Measurements from ENCODE around the gene SLC52A3.

SLC52A3 gene

DNA sequence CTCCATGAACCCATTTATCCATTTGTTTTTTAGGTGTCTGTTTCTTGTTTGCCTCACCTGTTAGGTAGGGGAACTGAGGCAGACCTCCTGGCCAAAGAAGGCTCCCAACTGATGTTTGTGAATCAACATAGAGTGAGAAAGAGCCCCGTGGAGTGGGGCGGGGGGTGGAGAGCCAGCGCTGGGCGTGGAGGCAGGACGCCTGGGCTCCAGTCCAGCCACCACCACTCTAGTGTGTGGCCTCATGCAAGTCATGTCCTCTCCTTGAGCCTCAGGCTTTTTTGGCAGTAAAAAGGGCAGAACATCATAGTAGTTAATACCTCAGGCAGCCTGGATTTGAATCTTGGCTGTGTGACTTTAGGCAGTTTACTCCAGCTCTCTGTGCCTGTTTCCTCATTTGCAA lies 50.5 kb downstream of the SLC52A3 start:
- Histone ChIP-seq H3K9ac (ENCODE audit: low read length) (no peak overlapping the region), H3K36me3 (ENCODE audit: insufficient read depth, low read length) (no peaks in the 10 kb centered on the region), H3K9me2 (ENCODE audit: low read depth, low read length) (no peaks in the 10 kb centered on the region), H3K4me1 (ENCODE audit: insufficient read depth, low read length, severe bottlenecking) (no peaks in the 10 kb centered on the region), H3K27ac (ENCODE audit: low read depth, low read length, poor library complexity, severe bottlenecking) (no peak overlapping the region), H2AFZ (ENCODE audit: low read length) (no peak overlapping the region), H3K9me3 (ENCODE audit: low read length) (peaks cover 6% of the 10 kb centered on the region), H3K4me2 (ENCODE audit: low read length) (no peak overlapping the region), H3K4me3 (ENCODE audit: low read depth, low read length, poor library complexity, severe bottlenecking) (no peak overlapping the region), H3K79me2 (ENCODE audit: insufficient read depth, low read length) (no peaks in the 10 kb centered on the region), H3F3A (ENCODE audit: insufficient read depth, low read length) (no peaks in the 10 kb centered on the region), H3K27me3 (ENCODE audit: insufficient read depth, low read length) (no peaks in the 10 kb centered on the region), H4K20me1 (ENCODE audit: insufficient read depth, low read length) (no peaks in the 10 kb centered on the region)
- TF ChIP-seq EZH2 (IDR thresholded peaks at IDR 0.05; ENCODE audit: borderline replicate concordance, low read length) = no peak
- TF ChIP-seq, protein P1, sequence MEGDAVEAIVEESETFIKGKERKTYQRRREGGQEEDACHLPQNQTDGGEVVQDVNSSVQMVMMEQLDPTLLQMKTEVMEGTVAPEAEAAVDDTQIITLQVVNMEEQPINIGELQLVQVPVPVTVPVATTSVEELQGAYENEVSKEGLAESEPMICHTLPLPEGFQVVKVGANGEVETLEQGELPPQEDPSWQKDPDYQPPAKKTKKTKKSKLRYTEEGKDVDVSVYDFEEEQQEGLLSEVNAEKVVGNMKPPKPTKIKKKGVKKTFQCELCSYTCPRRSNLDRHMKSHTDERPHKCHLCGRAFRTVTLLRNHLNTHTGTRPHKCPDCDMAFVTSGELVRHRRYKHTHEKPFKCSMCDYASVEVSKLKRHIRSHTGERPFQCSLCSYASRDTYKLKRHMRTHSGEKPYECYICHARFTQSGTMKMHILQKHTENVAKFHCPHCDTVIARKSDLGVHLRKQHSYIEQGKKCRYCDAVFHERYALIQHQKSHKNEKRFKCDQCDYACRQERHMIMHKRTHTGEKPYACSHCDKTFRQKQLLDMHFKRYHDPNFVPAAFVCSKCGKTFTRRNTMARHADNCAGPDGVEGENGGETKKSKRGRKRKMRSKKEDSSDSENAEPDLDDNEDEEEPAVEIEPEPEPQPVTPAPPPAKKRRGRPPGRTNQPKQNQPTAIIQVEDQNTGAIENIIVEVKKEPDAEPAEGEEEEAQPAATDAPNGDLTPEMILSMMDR (IDR thresholded peaks at IDR 0.05; ENCODE audit: low read length) = no peak

DNA sequence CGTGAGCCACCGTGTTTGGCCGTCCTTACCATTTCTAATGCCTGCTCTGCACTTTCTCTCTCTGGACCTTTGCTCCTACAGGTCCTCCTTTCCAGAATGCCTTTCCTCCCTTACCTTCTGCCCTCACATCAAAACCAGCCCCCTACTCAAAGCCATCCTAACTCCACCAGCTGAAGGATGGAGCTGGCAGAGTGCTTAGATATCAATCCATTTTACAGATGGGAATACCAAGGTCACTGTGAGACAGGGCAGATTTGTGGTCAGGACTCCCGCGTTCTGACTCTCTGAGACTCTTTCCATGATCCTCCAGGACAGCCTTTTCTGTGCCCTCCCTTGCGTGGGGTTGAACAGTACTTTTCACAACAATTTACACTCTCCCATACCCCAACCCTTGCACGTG lies 51.0 kb downstream of the SLC52A3 start:
- no peaks in the 10 kb centered on the region for H3K27me3 ChIP-seq (ENCODE audit: insufficient read depth, low read length)
- peaks cover 6% of the 10 kb centered on the region for H3K9me3 ChIP-seq (ENCODE audit: low read length)
- no peak overlapping the region for H3K9ac ChIP-seq (ENCODE audit: low read length)
- no peaks in the 10 kb centered on the region for H3K79me2 ChIP-seq (ENCODE audit: insufficient read depth, low read length)
- no peak overlapping the region for H3K4me2 ChIP-seq (ENCODE audit: low read length)
- H4K20me1 ChIP-seq (ENCODE audit: insufficient read depth, low read length) = no peaks in the 10 kb centered on the region
- H3F3A ChIP-seq (ENCODE audit: insufficient read depth, low read length) = no peaks in the 10 kb centered on the region
- no peaks in the 10 kb centered on the region for H3K36me3 ChIP-seq (ENCODE audit: insufficient read depth, low read length)
- TF ChIP-seq, protein P1 (IDR thresholded peaks at IDR 0.05; ENCODE audit: low read length) = no peak
- no peak for TF ChIP-seq EZH2 (IDR thresholded peaks at IDR 0.05; ENCODE audit: borderline replicate concordance, low read length)
- no peaks in the 10 kb centered on the region for H3K4me1 ChIP-seq (ENCODE audit: insufficient read depth, low read length, severe bottlenecking)
- no peaks in the 10 kb centered on the region for H3K9me2 ChIP-seq (ENCODE audit: low read depth, low read length)
- H2AFZ ChIP-seq (ENCODE audit: low read length) = no peak overlapping the region
- no peak overlapping the region for H3K4me3 ChIP-seq (ENCODE audit: low read depth, low read length, poor library complexity, severe bottlenecking)
- H3K27ac ChIP-seq (ENCODE audit: low read depth, low read length, poor library complexity, severe bottlenecking) = no peak overlapping the region

DNA sequence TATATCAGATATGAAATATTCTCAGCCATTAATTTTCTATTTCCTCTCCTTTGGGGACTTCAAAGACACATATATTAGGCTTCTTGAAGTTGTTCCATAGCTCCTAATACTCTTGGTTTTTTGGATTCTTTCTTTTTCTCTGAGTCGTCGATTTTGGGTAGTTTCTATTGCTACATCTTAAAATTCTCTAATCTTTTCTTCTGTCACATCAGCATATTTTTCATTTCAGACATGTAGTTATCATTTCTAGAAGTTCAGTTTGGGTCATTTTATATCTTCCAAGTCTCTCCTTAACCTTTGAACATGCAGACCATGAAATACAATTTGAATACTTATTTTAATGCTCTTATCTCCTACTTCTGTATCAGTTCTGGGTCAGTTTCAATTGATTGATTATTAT lies 53.8 kb downstream of the SLC52A3 start:
- H3K9me2 ChIP-seq (ENCODE audit: low read depth, low read length) = no peaks in the 10 kb centered on the region
- no peaks in the 10 kb centered on the region for H3K79me2 ChIP-seq (ENCODE audit: insufficient read depth, low read length)
- no peaks in the 10 kb centered on the region for H3K36me3 ChIP-seq (ENCODE audit: insufficient read depth, low read length)
- no peak overlapping the region for H3K27ac ChIP-seq (ENCODE audit: low read depth, low read length, poor library complexity, severe bottlenecking)
- H3K4me2 ChIP-seq (ENCODE audit: low read length) = no peak overlapping the region
- no peak for TF ChIP-seq EZH2 (IDR thresholded peaks at IDR 0.05; ENCODE audit: borderline replicate concordance, low read length)
- TF ChIP-seq, protein P1 (IDR thresholded peaks at IDR 0.05; ENCODE audit: low read length) = no peak
- H2AFZ ChIP-seq (ENCODE audit: low read length) = no peak overlapping the region
- H3K27me3 ChIP-seq (ENCODE audit: insufficient read depth, low read length) = no peaks in the 10 kb centered on the region
- no peak overlapping the region for H3K4me3 ChIP-seq (ENCODE audit: low read depth, low read length, poor library complexity, severe bottlenecking)
- H3K9ac ChIP-seq (ENCODE audit: low read length) = no peak overlapping the region
- peaks cover 6% of the 10 kb centered on the region for H3K9me3 ChIP-seq (ENCODE audit: low read length)
- no peaks in the 10 kb centered on the region for H3F3A ChIP-seq (ENCODE audit: insufficient read depth, low read length)
- H3K4me1 ChIP-seq (ENCODE audit: insufficient read depth, low read length, severe bottlenecking) = no peaks in the 10 kb centered on the region
- no peaks in the 10 kb centered on the region for H4K20me1 ChIP-seq (ENCODE audit: insufficient read depth, low read length)
